ENCODE data around the gene PLAAT3. TPM values are rescaled to one million over a fixed set of nuclear protein-coding genes. Genes with fewer than 3 reads are reported as not detected.
A peak's percentile ranks its signal among the peaks of the same experiment; 100 is the strongest.
"Not testable (repeated sequence)": the region's sequence is repeated elsewhere in the genome, so short reads cannot be mapped to it uniquely, and the experiment has no call there.

The PLAAT3 gene
- total RNA-seq, 2 experiments from 2014 or later: 1.8 to 3.1 TPM

- H3K27me3 Mint-ChIP-seq: no peaks in the 10 kb centered on the region
- no peak overlapping the region for H3K27ac Mint-ChIP-seq
- H3K9me3 Mint-ChIP-seq (ENCODE audit: low read depth): no peaks in the 10 kb centered on the region
- peak; percentile 19 for ATAC-seq
- intact Hi-C loops (cut with DNase I, micrococcal nuclease): no loop called here
- DNase-seq: no peak
- ChIA-PET CTCF (interaction anchor here (1.0 kb wide), 1 partner anchor 19 kb away, joined by 3 read pairs; no protein-coding TSS in a partner anchor), POLR2A (no interaction called here)
- no peaks in the 10 kb centered on the region for H3K36me3 Mint-ChIP-seq (ENCODE audit: low read depth)
- no peak overlapping the region for H3K4me3 Mint-ChIP-seq
- H3K4me1 Mint-ChIP-seq: peaks cover 4% of the 10 kb centered on the region
These were observed 5.6 kb downstream of the PLAAT3 start for GRCh38 chr11:63608353-63609345.

DNA sequence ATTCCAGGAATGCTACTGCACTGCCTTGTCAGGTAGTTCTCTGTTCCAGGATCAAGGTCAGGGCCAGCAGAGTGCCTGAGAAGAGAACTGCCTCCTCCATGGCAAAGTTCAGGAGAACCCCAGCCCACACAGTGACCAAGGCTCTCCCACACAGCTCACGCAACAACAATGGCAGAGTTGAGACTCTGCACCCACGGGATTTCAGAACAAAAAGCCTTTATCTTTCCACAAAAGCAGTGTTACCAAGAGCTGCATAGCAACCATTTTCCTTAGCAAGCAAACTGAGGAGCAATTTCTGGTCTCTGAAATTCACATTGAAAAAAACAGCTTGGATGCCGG is 11.1 kb downstream of the PLAAT3 start:
- Mint-ChIP-seq H3K4me3 (no peak overlapping the region), H3K27ac (no peak overlapping the region), H3K27me3 (no peaks in the 10 kb centered on the region), H3K9me3 (ENCODE audit: low read depth) (no peaks in the 10 kb centered on the region), H3K4me1 (peaks cover 4% of the 10 kb centered on the region), H3K36me3 (ENCODE audit: low read depth) (no peaks in the 10 kb centered on the region)
- intact Hi-C loops (cut with DNase I, micrococcal nuclease): no loop called here
- no peak for ATAC-seq
- ChIA-PET POLR2A (no interaction called here), CTCF (interaction anchor here (1.2 kb wide), 1 partner anchor 123 kb away, joined by 3 read pairs; no protein-coding TSS in a partner anchor)
- no peak for DNase-seq

DNA sequence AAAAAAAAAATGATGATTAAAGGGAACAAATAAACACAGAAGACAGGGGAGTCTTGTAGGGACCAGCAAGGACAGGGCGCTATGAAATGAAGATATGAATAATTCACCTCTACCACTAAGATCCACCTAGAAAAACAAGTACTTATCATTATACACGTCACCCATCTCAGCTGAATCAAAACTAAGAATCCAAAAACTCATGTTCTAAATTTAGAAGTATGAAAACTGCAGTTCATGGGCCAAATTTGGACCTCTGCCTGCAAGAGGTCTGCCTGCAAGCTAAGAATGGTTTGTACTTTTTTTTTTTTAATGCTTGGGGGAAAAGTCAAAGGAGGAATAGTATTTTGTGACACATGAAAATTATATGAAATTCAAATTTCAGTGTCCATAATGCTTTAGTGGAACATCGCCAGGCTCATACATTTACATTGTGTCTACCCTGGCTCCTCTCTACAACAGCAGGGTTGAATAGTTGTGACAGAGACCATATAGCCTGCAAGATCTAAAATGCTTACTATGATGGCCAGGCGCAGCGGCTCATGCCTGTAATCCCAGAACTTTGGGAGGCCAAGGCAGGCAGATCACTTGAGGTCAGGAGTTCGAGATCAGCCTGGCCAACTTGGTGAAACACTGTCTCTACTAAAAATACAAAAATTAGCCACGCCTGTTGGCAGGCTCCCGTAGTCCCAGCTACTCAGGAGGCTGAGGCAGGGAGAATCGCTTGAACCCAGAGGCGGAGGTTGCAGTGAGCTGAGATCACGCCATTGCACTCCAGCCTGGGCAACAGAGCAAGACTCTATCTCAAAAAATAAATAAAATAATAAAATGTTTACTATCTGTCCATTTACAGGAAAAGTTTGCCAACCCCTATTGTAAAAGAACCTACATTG is 11.7 kb downstream of the PLAAT3 start:
- H3K4me1 Mint-ChIP-seq; ATAC-seq; intact Hi-C loops (cut with DNase I, micrococcal nuclease); H3K27ac Mint-ChIP-seq; H3K36me3 Mint-ChIP-seq (ENCODE audit: low read depth); H3K27me3 Mint-ChIP-seq; H3K9me3 Mint-ChIP-seq (ENCODE audit: low read depth); H3K4me3 Mint-ChIP-seq; DNase-seq; POLR2A ChIA-PET: not testable (repeated sequence)
- CTCF ChIA-PET: interaction anchor here (0.6 to 1.2 kb wide), 2 partner anchors 122 to 697 kb away, joined by 3 read pairs; no protein-coding TSS in a partner anchor

GRCh38 chr11:63599211-63600122 is 14.8 kb downstream of the PLAAT3 start:
- H3K9me3 Mint-ChIP-seq (ENCODE audit: low read depth): no peaks in the 10 kb centered on the region
- intact Hi-C loops (cut with DNase I, micrococcal nuclease): no loop called here
- H3K4me1 Mint-ChIP-seq: peaks cover 4% of the 10 kb centered on the region
- CTCF ChIA-PET: no interaction called here
- no peaks in the 10 kb centered on the region for H3K27me3 Mint-ChIP-seq
- no peak overlapping the region for H3K4me3 Mint-ChIP-seq
- ATAC-seq (no peak), DNase-seq (no peak)
- no peak overlapping the region for H3K27ac Mint-ChIP-seq
- POLR2A ChIA-PET: no interaction called here
- H3K36me3 Mint-ChIP-seq (ENCODE audit: low read depth): no peaks in the 10 kb centered on the region

DNA sequence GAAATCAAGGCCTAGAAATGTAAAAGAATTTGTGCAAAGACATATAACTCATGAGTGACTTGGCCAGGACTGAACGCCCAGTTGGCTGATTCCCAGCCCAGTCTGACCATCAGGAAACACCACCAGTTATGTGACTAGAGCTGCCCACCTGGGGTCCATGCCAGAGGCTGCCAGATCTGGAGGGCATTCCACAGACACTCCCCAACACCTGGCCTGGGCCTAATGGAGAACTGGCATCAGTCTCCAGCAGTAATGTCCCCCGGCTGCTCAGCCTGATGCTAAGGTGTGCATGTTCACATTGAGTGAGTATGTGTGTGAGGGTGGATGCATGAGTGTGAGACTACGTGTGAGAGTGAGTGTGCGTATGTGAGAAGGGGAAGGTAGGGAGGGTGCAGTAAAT is 15.7 kb downstream of the PLAAT3 start:
- POLR2A ChIA-PET: no interaction called here
- intact Hi-C loops (cut with DNase I, micrococcal nuclease): no loop called here
- Mint-ChIP-seq H3K4me3 (no peak overlapping the region), H3K9me3 (ENCODE audit: low read depth) (no peaks in the 10 kb centered on the region), H3K4me1 (peaks cover 4% of the 10 kb centered on the region), H3K36me3 (ENCODE audit: low read depth) (no peaks in the 10 kb centered on the region), H3K27me3 (no peaks in the 10 kb centered on the region), H3K27ac (no peak overlapping the region)
- no peak for DNase-seq
- CTCF ChIA-PET: no interaction called here
- no peak for ATAC-seq

GRCh38 chr11:63595296-63595695 is 18.9 kb downstream of the PLAAT3 start:
- POLR2A ChIA-PET: no interaction called here
- Mint-ChIP-seq H3K27me3 (no peaks in the 10 kb centered on the region), H3K27ac (no peak overlapping the region), H3K4me1 (no peaks in the 10 kb centered on the region), H3K36me3 (ENCODE audit: low read depth) (no peaks in the 10 kb centered on the region), H3K9me3 (ENCODE audit: low read depth) (no peaks in the 10 kb centered on the region), H3K4me3 (no peak overlapping the region)
- ATAC-seq: no peak
- intact Hi-C loops (cut with DNase I, micrococcal nuclease): no loop called here
- CTCF ChIA-PET: no interaction called here
- no peak for DNase-seq

- Mint-ChIP-seq H3K4me1 (no peaks in the 10 kb centered on the region), H3K4me3 (no peak overlapping the region), H3K9me3 (ENCODE audit: low read depth) (no peaks in the 10 kb centered on the region), H3K27me3 (no peaks in the 10 kb centered on the region), H3K27ac (no peak overlapping the region), H3K36me3 (ENCODE audit: low read depth) (no peaks in the 10 kb centered on the region)
- ChIA-PET CTCF (no interaction called here), POLR2A (no interaction called here)
- intact Hi-C loops (cut with DNase I, micrococcal nuclease): no loop called here
- ATAC-seq (no peak), DNase-seq (peak; percentile 19)
These were observed 21.2 kb downstream of the PLAAT3 start for GRCh38 chr11:63592975-63593395.

- Mint-ChIP-seq H3K36me3 (ENCODE audit: low read depth) (no peaks in the 10 kb centered on the region), H3K4me3 (no peak overlapping the region), H3K9me3 (ENCODE audit: low read depth) (no peaks in the 10 kb centered on the region), H3K27ac (no peak overlapping the region), H3K27me3 (no peaks in the 10 kb centered on the region), H3K4me1 (no peaks in the 10 kb centered on the region)
- CTCF ChIA-PET: no interaction called here
- DNase-seq (no peak), ATAC-seq (no peak)
- POLR2A ChIA-PET: no interaction called here
- intact Hi-C loops (cut with DNase I, micrococcal nuclease): no loop called here
These were observed 24.0 kb downstream of the PLAAT3 start for GRCh38 chr11:63590024-63590788.

DNA sequence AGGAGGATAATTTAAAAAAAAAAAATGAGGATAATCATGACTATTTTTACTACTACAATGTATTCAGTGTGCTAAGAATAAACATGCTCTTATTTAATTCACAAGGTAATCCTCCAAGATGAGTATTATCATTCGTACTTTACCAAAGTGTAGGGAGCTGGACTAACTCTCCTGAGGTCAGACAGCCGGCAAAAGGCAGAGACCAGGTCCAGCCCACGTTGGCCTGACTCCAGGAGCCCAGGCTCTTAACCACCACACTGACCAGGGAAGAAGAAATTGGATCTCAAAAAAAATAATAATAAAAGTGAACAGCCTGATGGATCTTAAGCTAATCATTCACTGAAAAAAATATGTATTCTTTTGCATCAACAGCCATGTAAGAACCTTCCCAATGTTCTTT is 25.2 kb downstream of the PLAAT3 start:
- Mint-ChIP-seq H3K27me3 (no peaks in the 10 kb centered on the region), H3K4me1 (no peaks in the 10 kb centered on the region), H3K4me3 (no peak overlapping the region), H3K9me3 (ENCODE audit: low read depth) (no peaks in the 10 kb centered on the region), H3K27ac (no peak overlapping the region), H3K36me3 (ENCODE audit: low read depth) (no peaks in the 10 kb centered on the region)
- ATAC-seq (no peak), DNase-seq (no peak)
- ChIA-PET POLR2A (no interaction called here), CTCF (interaction anchor here (0.6 kb wide), 1 partner anchor 181 kb away, joined by 3 read pairs; no protein-coding TSS in a partner anchor)
- intact Hi-C loops (cut with DNase I, micrococcal nuclease): no loop called here

- Mint-ChIP-seq H3K4me3 (no peak overlapping the region), H3K27me3 (no peaks in the 10 kb centered on the region), H3K9me3 (ENCODE audit: low read depth) (peaks cover 9% of the 10 kb centered on the region), H3K27ac (no peak overlapping the region), H3K36me3 (ENCODE audit: low read depth) (peaks cover 4% of the 10 kb centered on the region), H3K4me1 (peaks cover 9% of the 10 kb centered on the region)
- ChIA-PET POLR2A (no interaction called here), CTCF (no interaction called here)
- intact Hi-C loops (cut with DNase I, micrococcal nuclease): no loop called here
- DNase-seq (no peak), ATAC-seq (no peak)
These were observed 27.6 kb downstream of the PLAAT3 start for GRCh38 chr11:63586451-63587166.
